Neuronal stem cell (in vitro differentiated cells): ENCODE measurements around the gene TBC1D22A.

Source experiments
- DNase-seq: peaks from one replicate; pipeline ENCODE4 v3.0.0-alpha.2; 2013; ENCODE audit warnings: low spot score
- H2AFZ ChIP-seq: one replicate; pipeline ENCODE4 v1.6.1; 2013; ENCODE audit warnings: mild to moderate bottlenecking, low read length, inconsistent platforms
- H2AK5ac ChIP-seq: 2 replicates; pipeline ENCODE4 v1.6.1; 2013; ENCODE audit warnings: low read depth, mild to moderate bottlenecking, inconsistent platforms, low read length, moderate library complexity, mixed read lengths
- H2BK120ac ChIP-seq: 2 replicates; pipeline ENCODE4 v1.6.1; 2013; ENCODE audit warnings: low read depth, mild to moderate bottlenecking, inconsistent platforms, low read length, moderate library complexity, mixed read lengths
- H2BK12ac ChIP-seq: one replicate; pipeline ENCODE4 v1.6.1; 2013; ENCODE audit warnings: low read length, inconsistent platforms
- H2BK15ac ChIP-seq: 2 replicates; pipeline ENCODE4 v1.6.1; 2013; ENCODE audit warnings: mild to moderate bottlenecking, low read length, inconsistent platforms, mixed read lengths
- H2BK5ac ChIP-seq: one replicate; pipeline ENCODE4 v1.6.1; 2013; ENCODE audit warnings: inconsistent platforms, mild to moderate bottlenecking, low read length, moderate library complexity
- H3K14ac ChIP-seq: one replicate; pipeline ENCODE4 v1.6.1; 2013; ENCODE audit warnings: low read length, inconsistent platforms
- H3K18ac ChIP-seq: 2 replicates; pipeline ENCODE4 v1.6.1; 2013; ENCODE audit warnings: low read length, inconsistent platforms
- H3K23ac ChIP-seq: 2 replicates; pipeline ENCODE4 v1.6.1; 2013; ENCODE audit warnings: low read depth, mild to moderate bottlenecking, mixed read lengths, low read length, inconsistent platforms; ENCODE audit not compliant: poor library complexity
- H3K27ac ChIP-seq: replicated peaks from 3 replicates; pipeline ENCODE4 v1.5.1; 2013; ENCODE audit warnings: low read length, inconsistent platforms
- H3K27me3 ChIP-seq, 3 experiments: 2 replicates each; pipeline ENCODE4 v1.6.1; 2013; ENCODE audit warnings: low read length in 3 of 3, mild to moderate bottlenecking in 2 of 3, inconsistent platforms in 1 of 3, low read depth in 1 of 3, mixed read lengths in 1 of 3, moderate library complexity in 1 of 3; ENCODE audit not compliant: control insufficient read depth in 3 of 3, insufficient read depth in 3 of 3
- H3K36me3 ChIP-seq, 2 donors: replicated peaks in 1 of 2; 2 replicates each; pipeline ENCODE4 v1.6.1; 2013; ENCODE audit warnings: low read length in 2 of 2; ENCODE audit not compliant: control insufficient read depth in 2 of 2, insufficient read depth in 2 of 2
- H3K4ac ChIP-seq: 2 replicates; pipeline ENCODE4 v1.6.1; 2013; ENCODE audit warnings: inconsistent platforms, mild to moderate bottlenecking, low read length, moderate library complexity
- H3K4me1 ChIP-seq, 2 donors: 1 replicate in 1 of 2; 2 replicates in 1 of 2; pipeline ENCODE4 v1.6.1; 2013; ENCODE audit warnings: low read length in 2 of 2, low read depth in 1 of 2; ENCODE audit not compliant: control insufficient read depth in 2 of 2, insufficient read depth in 1 of 2
- H3K4me2 ChIP-seq: one replicate; pipeline ENCODE4 v1.6.1; 2013; ENCODE audit warnings: mild to moderate bottlenecking, low read length, inconsistent platforms; ENCODE audit not compliant: insufficient read depth, poor library complexity, severe bottlenecking
- H3K4me3 ChIP-seq, 2 donors: 2 replicates each; pipeline ENCODE4 v1.5.1; 2013; ENCODE audit warnings: low read length in 2 of 2, mild to moderate bottlenecking in 2 of 2, inconsistent platforms in 1 of 2, moderate library complexity in 1 of 2
- H3K79me1 ChIP-seq: one replicate; pipeline ENCODE4 v1.6.1; 2013; ENCODE audit warnings: low read depth, mild to moderate bottlenecking, inconsistent platforms, low read length, moderate library complexity
- H3K9ac ChIP-seq: one replicate; pipeline ENCODE4 v1.6.1; 2013; ENCODE audit warnings: mild to moderate bottlenecking, low read depth, low read length, inconsistent platforms; ENCODE audit not compliant: poor library complexity
- H3K9me3 ChIP-seq, 2 donors: replicated peaks in 1 of 2; 2 replicates each; pipeline versions ENCODE3 to v1.6.1; 2013; ENCODE audit warnings: low read length in 2 of 2, mild to moderate bottlenecking in 2 of 2, inconsistent platforms in 1 of 2, low read depth in 1 of 2, mixed read lengths in 1 of 2, moderate library complexity in 1 of 2; ENCODE audit not compliant: control insufficient read depth in 2 of 2, insufficient read depth in 1 of 2
- H4K8ac ChIP-seq: one replicate; pipeline ENCODE4 v1.6.1; 2013; ENCODE audit warnings: low read depth, mild to moderate bottlenecking, inconsistent platforms, low read length, moderate library complexity
- H4K91ac ChIP-seq: one replicate; pipeline ENCODE4 v1.6.1; 2013; ENCODE audit warnings: low read length, low read depth, mild to moderate bottlenecking, inconsistent platforms; ENCODE audit not compliant: poor library complexity
- WGBS, 2 donors: extraction: QIAGEN DNeasy Blood & Tissue Kit; methylation state at CpG; one replicate each; pipeline ENCODE4 v1.1.7; 2013; ENCODE audit warnings: missing lambda C conversion rate in 2 of 2, mixed read lengths in 1 of 2; ENCODE audit not compliant: insufficient read length in 2 of 2, insufficient replicate concordance in 1 of 2; ENCODE audit errors: extremely low coverage in 2 of 2; 5-methylcytosine and 5-hydroxymethylcytosine counted together

TBC1D22A gene

GRCh38 chr22:46905834-46906233 is 143.4 kb downstream of the TBC1D22A start:
- H2BK12ac ChIP-seq: no peak overlapping the region
- peaks cover 3% of the 10 kb centered on the region for H3K79me1 ChIP-seq
- H3K4ac ChIP-seq: no peak overlapping the region
- WGBS, 2 donors: no CpG with 5 or more reads among the region's 8 CpGs
- H3K36me3 ChIP-seq: peaks cover 0 to 2% of the 10 kb centered on the region in 2 donors
- no peak overlapping the region for H3K14ac ChIP-seq
- H4K8ac ChIP-seq: no peak overlapping the region
- no peak overlapping the region for H3K4me3 ChIP-seq
- H3K23ac ChIP-seq: no peak overlapping the region
- no peak overlapping the region for H2BK15ac ChIP-seq
- H3K4me2 ChIP-seq: no peak overlapping the region
- DNase-seq: no peak
- no peak overlapping the region for H4K91ac ChIP-seq
- no peak overlapping the region for H3K27ac ChIP-seq
- peaks cover 9 to 11% of the 10 kb centered on the region in 2 donors for H3K4me1 ChIP-seq
- peaks cover 0 to 2% of the 10 kb centered on the region in 2 donors for H3K9me3 ChIP-seq
- H2BK5ac ChIP-seq: no peak overlapping the region
- H2AK5ac ChIP-seq: no peak overlapping the region
- H2BK120ac ChIP-seq: no peak overlapping the region
- no peak overlapping the region for H3K18ac ChIP-seq
- H3K27me3 ChIP-seq: peaks cover 0 to 5% (median 0%) of the 10 kb centered on the region in 3 experiments
- no peak overlapping the region for H3K9ac ChIP-seq
- H2AFZ ChIP-seq: no peak overlapping the region

DNA sequence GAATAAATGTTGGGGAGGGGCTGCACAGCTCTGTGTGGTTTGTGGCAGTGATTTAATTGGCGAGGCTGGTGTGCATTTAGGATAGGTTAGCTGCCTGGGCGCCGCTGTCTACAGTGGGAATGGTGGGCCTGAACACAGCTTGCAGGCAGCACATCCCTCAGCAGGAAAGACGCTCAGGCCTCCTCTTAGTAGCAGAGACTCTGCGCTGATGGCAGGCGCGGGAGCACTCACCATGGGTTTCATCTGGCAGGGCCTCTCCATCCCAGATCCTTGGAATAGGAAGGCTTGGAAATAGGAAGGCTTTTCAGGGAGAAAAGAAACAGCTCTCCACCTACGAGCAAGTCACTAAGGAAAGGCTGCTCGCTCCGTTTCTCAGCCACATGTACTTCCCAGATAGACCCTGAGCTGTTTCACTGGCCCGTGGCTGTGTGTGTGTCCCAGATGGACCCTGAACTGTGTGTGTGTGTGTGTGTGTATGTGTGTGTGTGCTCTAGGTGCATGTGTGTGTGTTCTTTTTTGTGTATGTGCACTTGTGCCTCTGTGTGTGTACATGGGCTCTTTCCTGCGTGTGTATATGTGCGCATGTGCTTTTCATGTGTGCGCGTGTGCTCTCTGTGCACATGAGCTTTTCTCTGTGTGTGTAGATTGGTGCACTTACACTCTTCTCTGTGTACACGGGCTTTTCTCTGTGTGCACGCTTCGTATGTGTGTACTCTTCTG is 144.0 kb downstream of the TBC1D22A start:
- Histone ChIP-seq H3K36me3 (peaks cover 0 to 2% of the 10 kb centered on the region in 2 donors), H3K27me3 (peaks cover 0 to 6% (median 0%) of the 10 kb centered on the region in 3 experiments), H3K9me3 (peaks cover 0 to 2% of the 10 kb centered on the region in 2 donors), H3K4ac (no peak overlapping the region), H2AFZ (no peak overlapping the region), H3K4me2 (no peak overlapping the region), H3K18ac (no peak overlapping the region), H3K4me3 (no peak overlapping the region), H2BK15ac (no peak overlapping the region), H3K27ac (no peak overlapping the region), H4K91ac (no peak overlapping the region), H3K9ac (no peak overlapping the region), H2BK12ac (no peak overlapping the region), H3K79me1 (peaks cover 3% of the 10 kb centered on the region), H2BK5ac (no peak overlapping the region), H3K23ac (peak overlapping the region; percentile 46), H3K14ac (no peak overlapping the region), H4K8ac (no peak overlapping the region), H2BK120ac (no peak overlapping the region), H3K4me1 (peaks cover 9 to 11% of the 10 kb centered on the region in 2 donors), H2AK5ac (no peak overlapping the region)
- no peak for DNase-seq
- no CpG with 5 or more reads among the region's 18 CpGs for WGBS, 2 donors

DNA sequence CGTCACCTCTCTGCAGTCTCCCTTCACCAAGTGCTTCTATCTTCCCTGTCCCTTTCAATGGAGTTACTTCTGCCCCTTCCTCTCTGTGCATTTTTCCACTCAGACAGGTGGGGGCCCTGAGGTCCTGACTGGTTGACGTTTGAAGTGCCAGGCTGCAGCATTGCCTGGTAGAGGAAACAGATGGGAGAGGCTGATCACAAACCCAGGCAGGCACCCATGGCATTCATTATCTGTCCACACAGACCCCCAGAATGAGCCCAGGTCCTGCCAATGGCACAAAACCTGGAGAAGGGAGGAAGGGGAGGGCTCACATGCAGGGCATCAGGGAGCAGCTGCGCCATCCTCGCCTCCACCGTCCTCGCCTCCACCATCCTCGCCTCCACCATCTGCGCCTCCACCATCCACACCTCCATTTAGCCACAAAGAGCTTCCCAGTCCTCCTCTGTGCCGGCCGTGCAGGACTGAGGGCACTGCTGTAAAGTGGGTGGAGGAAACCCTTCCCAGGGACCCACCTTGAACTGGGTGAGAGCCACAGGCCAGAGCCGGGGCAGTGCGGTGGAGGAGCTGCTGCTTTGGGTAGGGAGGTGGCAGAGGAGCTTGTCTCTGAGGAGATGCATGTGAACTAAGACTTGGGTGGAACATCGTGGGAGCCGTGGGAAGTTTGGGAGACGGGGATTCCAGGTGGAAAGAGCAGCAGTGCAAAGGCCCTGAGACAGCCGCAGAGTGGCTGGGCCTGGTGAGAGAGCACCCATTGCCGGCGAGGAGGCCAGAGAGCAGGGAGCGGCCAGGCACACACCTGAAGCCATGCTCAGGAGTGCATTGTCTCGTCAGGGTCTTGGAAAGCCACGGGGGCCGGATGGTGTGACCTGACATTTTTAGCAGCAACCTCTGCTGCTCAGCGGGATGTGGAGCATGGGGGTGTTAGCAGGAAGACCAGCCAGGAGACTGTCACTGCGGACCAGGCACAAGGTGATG is 145.1 kb downstream of the TBC1D22A start:
- peaks cover 8 to 11% of the 10 kb centered on the region in 2 donors for H3K4me1 ChIP-seq
- H3K4me2 ChIP-seq: no peak overlapping the region
- peak overlapping the region in 1 of 2 donors; percentile 25 for H3K4me3 ChIP-seq
- H4K91ac ChIP-seq: no peak overlapping the region
- no peak overlapping the region for H2AFZ ChIP-seq
- WGBS, 2 donors: no CpG with 5 or more reads among the region's 24 CpGs
- no peak overlapping the region for H4K8ac ChIP-seq
- H2BK5ac ChIP-seq: peak overlapping the region; percentile 7
- H3K36me3 ChIP-seq: peaks cover under 1 to 6% of the 10 kb centered on the region in 2 donors
- H3K18ac ChIP-seq: peak overlapping the region; percentile 27
- H2BK120ac ChIP-seq: no peak overlapping the region
- H3K79me1 ChIP-seq: peaks cover 3% of the 10 kb centered on the region
- peaks cover 0 to 2% of the 10 kb centered on the region in 2 donors for H3K9me3 ChIP-seq
- no peak for DNase-seq
- H2BK15ac ChIP-seq: no peak overlapping the region
- H3K23ac ChIP-seq: no peak overlapping the region
- H3K4ac ChIP-seq: no peak overlapping the region
- no peak overlapping the region for H3K9ac ChIP-seq
- peak overlapping the region; percentile 68 for H2AK5ac ChIP-seq
- H3K27me3 ChIP-seq: peaks cover 0 to 6% (median 0%) of the 10 kb centered on the region in 3 experiments
- no peak overlapping the region for H3K27ac ChIP-seq
- no peak overlapping the region for H3K14ac ChIP-seq
- H2BK12ac ChIP-seq: no peak overlapping the region
